WERI-Rb-1 (cell line): ENCODE measurements around the gene SLC26A6.

Experiments
- DNase-seq: peaks from one replicate; pipeline ENCODE4 v3.0.0-alpha.2; 2020
- H3K27ac ChIP-seq: fragments of 250-450 bp; sonication (Bioruptor Pico); 2 replicates; pipeline ENCODE4 v1.5.1; 2020; ENCODE audit warnings: mild to moderate bottlenecking, moderate library complexity
- H3K27me3 ChIP-seq: fragments of 250-450 bp; sonication (Bioruptor Pico); 2 replicates; pipeline ENCODE4 v1.5.1; 2021; ENCODE audit warnings: mild to moderate bottlenecking, low read depth, moderate library complexity; ENCODE audit not compliant: insufficient read depth, severe bottlenecking
- H3K36me3 ChIP-seq: fragments of 250-450 bp; sonication (Bioruptor Pico); 2 replicates; pipeline ENCODE4 v1.5.1; 2020; ENCODE audit warnings: mild to moderate bottlenecking, moderate library complexity
- H3K4me3 ChIP-seq: 2 replicates; pipeline ENCODE4 v1.5.1; 2011; ENCODE audit warnings: low read depth, mild to moderate bottlenecking, control low read depth, low read length
- H3K9me3 ChIP-seq: fragments of 250-450 bp; sonication (Bioruptor Pico); 2 replicates; pipeline ENCODE4 v1.5.1; 2021; ENCODE audit warnings: mild to moderate bottlenecking, moderate library complexity; ENCODE audit not compliant: severe bottlenecking
- TF ChIP-seq, protein P1 (sequence below): IDR thresholded peaks from 2 replicates; pipeline ENCODE4 v1.5.1; 2011; ENCODE audit warnings: low read depth, mild to moderate bottlenecking, control low read depth, inconsistent platforms, low read length

The SLC26A6 gene

GRCh38 chr3:48681541-48681880 is 46.2 kb upstream of the SLC26A6 start:
- TF ChIP-seq, protein P1, sequence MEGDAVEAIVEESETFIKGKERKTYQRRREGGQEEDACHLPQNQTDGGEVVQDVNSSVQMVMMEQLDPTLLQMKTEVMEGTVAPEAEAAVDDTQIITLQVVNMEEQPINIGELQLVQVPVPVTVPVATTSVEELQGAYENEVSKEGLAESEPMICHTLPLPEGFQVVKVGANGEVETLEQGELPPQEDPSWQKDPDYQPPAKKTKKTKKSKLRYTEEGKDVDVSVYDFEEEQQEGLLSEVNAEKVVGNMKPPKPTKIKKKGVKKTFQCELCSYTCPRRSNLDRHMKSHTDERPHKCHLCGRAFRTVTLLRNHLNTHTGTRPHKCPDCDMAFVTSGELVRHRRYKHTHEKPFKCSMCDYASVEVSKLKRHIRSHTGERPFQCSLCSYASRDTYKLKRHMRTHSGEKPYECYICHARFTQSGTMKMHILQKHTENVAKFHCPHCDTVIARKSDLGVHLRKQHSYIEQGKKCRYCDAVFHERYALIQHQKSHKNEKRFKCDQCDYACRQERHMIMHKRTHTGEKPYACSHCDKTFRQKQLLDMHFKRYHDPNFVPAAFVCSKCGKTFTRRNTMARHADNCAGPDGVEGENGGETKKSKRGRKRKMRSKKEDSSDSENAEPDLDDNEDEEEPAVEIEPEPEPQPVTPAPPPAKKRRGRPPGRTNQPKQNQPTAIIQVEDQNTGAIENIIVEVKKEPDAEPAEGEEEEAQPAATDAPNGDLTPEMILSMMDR, result no peak
- peaks cover 74% of the 10 kb centered on the region for H3K36me3 ChIP-seq
- no peak for DNase-seq

DNA sequence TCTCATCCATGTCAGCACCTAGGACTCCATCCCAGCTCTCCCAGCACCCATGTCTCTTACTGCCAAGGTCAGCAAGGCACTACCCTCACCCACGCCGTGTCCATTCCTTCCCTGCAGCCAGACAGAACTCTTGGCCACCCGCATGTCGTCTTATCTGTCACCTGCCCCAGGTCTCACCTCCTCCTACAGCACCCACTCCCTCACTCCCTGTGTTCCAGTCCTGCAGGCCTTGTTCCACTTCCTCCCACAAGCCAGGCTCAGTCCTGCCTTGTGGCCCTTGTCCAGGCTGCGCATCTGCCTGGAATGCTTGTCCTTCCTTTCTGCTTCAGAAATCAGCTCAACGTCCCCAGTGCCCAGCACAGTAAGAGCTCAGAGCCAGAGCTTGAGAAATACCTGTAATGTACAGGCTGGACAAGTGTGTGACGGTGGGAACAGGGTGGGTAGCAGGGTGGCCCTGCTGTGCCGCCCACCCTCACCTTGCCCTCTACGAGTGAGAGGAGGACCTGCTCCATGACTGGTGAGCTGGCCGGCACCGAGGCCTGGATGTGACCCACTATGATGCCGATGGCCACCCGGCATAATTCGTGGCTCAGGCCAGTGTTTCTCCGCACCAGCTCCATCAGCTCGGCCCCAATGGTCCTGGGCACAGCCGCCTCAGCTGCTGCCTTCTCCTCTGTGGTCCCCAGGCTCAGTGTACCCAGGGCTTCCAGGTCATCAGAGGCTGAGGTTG is 45.7 kb upstream of the SLC26A6 start:
- no peak for DNase-seq
- TF ChIP-seq, protein P1, result no peak
- Histone ChIP-seq H3K36me3 (peaks cover 79% of the 10 kb centered on the region), H3K9me3 (no peaks in the 10 kb centered on the region), H3K27me3 (no peaks in the 10 kb centered on the region), H3K27ac (no peak overlapping the region), H3K4me3 (no peak overlapping the region)

More at GRCh38 chr3:48681541-48681880, 46.2 kb upstream of the SLC26A6 start:
- Histone ChIP-seq H3K27me3 (no peaks in the 10 kb centered on the region), H3K9me3 (no peaks in the 10 kb centered on the region), H3K27ac (no peak overlapping the region), H3K4me3 (no peak overlapping the region)

- no peaks in the 10 kb centered on the region for H3K9me3 ChIP-seq
- peaks cover 88% of the 10 kb centered on the region for H3K36me3 ChIP-seq
- TF ChIP-seq, protein P1, result no peak
- no peak for DNase-seq
- no peak overlapping the region for H3K4me3 ChIP-seq
- no peaks in the 10 kb centered on the region for H3K27me3 ChIP-seq
- H3K27ac ChIP-seq, result no peak overlapping the region
Measured at GRCh38 chr3:48679411-48680391, 44.4 kb upstream of the SLC26A6 start.

DNA sequence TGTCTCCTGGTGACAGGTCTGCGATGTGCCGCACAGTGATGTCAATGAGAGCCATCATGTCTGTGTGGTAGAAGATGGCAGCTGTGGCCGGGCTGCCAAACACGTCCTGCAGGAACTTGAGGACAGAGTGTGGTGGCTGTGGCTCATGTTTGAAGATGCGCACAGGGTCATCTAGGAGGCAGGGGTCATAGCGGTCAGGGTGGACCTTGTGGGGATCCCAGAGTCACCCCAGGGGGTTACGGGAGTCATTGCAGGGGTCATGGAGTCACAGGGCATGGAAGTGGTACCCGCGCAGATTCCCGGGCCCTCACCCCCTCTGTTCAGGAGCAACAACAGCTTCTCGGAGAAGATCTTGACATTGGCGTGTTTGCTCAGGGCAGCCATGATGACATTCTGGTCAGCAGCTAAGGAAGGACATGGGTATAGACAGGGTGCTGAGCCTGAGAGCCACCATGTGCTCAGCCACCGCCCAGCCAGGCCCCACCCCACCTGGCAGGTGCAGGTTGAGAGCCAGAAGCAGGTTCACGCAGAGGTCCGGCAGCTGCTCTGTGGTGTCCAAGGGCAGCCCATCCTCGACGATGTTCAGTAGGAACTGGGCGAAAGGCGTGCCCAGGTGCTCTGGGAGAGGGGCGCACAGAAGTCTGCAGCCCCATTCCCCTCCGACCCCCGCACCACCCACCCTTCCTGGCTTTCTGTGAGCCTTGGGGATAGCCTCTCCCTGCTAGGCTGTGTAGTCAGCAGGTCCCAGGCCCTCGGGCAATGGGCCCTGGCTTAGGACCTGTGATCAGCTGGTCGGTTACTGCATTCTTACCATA is 43.5 kb upstream of the SLC26A6 start:
- H3K27ac ChIP-seq, result no peak overlapping the region
- peaks cover 87% of the 10 kb centered on the region for H3K36me3 ChIP-seq
- no peak for DNase-seq
- H3K4me3 ChIP-seq, result no peak overlapping the region
- TF ChIP-seq, protein P1, result no peak
- H3K27me3 ChIP-seq, result no peaks in the 10 kb centered on the region
- no peaks in the 10 kb centered on the region for H3K9me3 ChIP-seq

DNA sequence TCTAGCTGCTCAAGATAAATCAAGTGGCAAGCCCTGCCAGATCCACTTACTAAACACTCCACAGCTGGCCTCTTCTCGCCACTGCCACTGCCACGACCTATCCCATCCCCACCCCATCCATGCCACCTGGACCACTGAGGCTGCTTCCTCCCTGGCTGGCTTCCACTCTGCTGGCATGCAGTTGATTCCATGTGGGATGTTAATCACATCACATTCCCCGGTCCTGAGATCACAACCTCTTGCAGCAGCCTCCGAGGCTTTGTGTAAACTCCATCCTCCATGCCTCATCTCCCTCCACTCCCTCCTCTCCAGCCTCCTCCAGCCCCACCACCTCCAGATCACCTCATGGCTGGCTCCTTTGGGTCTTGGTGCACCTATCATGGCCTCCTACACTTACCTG is 42.8 kb upstream of the SLC26A6 start:
- Histone ChIP-seq H3K9me3 (no peaks in the 10 kb centered on the region), H3K36me3 (peaks cover 81% of the 10 kb centered on the region), H3K27me3 (no peaks in the 10 kb centered on the region), H3K4me3 (no peak overlapping the region), H3K27ac (no peak overlapping the region)
- DNase-seq, result no peak
- TF ChIP-seq, protein P1, result no peak
